ENCODE data around the gene MTERF4.

- TF ChIP-seq ARNTL (CRISPR knock-in tag; IDR thresholded peaks at IDR 0.05; ENCODE audit: borderline replicate concordance, low read depth): no peak
- no peak for TF ChIP-seq ISL1 (CRISPR knock-in tag; IDR thresholded peaks at IDR 0.05)
- no peak for TF ChIP-seq OSR1 (CRISPR knock-in tag; IDR thresholded peaks at IDR 0.05)
- TF ChIP-seq TCF4 (CRISPR knock-in tag; IDR thresholded peaks at IDR 0.05; ENCODE audit: borderline replicate concordance): no peak
- no peak for TF ChIP-seq ZFP30 (CRISPR knock-in tag; IDR thresholded peaks at IDR 0.05)
- TF ChIP-seq CSDC2 (CRISPR knock-in tag; IDR thresholded peaks at IDR 0.05): no peak
- TF ChIP-seq RARB (CRISPR knock-in tag; IDR thresholded peaks at IDR 0.05): no peak
Observed at GRCh38 chr2:241121008-241121407, 18.9 kb upstream of the MTERF4 start.
